IPS-11a (cell line): ENCODE data around the gene MPZL2.

Experiments used
- H3K4me3 ChIP-seq: one replicate; pipeline ENCODE4 v1.5.1; 2013; ENCODE audit warnings: low read depth, low read length, control low read depth

The MPZL2 gene

GRCh38 chr11:118283756-118284350 is 19.8 kb upstream of the MPZL2 start:
- H3K4me3 ChIP-seq, result no peak overlapping the region

- no peak overlapping the region for H3K4me3 ChIP-seq
These were observed 19.0 kb upstream of the MPZL2 start for GRCh38 chr11:118283037-118283636.

GRCh38 chr11:118282606-118283005 is 18.5 kb upstream of the MPZL2 start:
- no peak overlapping the region for H3K4me3 ChIP-seq

GRCh38 chr11:118281284-118281683 is 17.2 kb upstream of the MPZL2 start:
- no peak overlapping the region for H3K4me3 ChIP-seq

- no peak overlapping the region for H3K4me3 ChIP-seq
These were observed 13.2 kb upstream of the MPZL2 start for GRCh38 chr11:118277312-118277711.

GRCh38 chr11:118276422-118276821 is 12.3 kb upstream of the MPZL2 start:
- H3K4me3 ChIP-seq, result no peak overlapping the region

GRCh38 chr11:118275176-118275575 is 11.1 kb upstream of the MPZL2 start:
- no peak overlapping the region for H3K4me3 ChIP-seq

- no peak overlapping the region for H3K4me3 ChIP-seq
These were observed 10.1 kb upstream of the MPZL2 start for GRCh38 chr11:118274186-118274585.

- no peak overlapping the region for H3K4me3 ChIP-seq
These were observed 7.9 kb upstream of the MPZL2 start for GRCh38 chr11:118272001-118272400.

GRCh38 chr11:118267486-118267885 is 3.4 kb upstream of the MPZL2 start:
- H3K4me3 ChIP-seq, result no peak overlapping the region

GRCh38 chr11:118265954-118266353 is 1.9 kb upstream of the MPZL2 start:
- H3K4me3 ChIP-seq, result no peak overlapping the region

GRCh38 chr11:118264569-118265465 is 720 bp upstream of the MPZL2 start:
- no peak overlapping the region for H3K4me3 ChIP-seq

- no peak overlapping the region for H3K4me3 ChIP-seq
These were observed 985 bp downstream of the MPZL2 start for GRCh38 chr11:118263112-118263511.

- H3K4me3 ChIP-seq, result no peak overlapping the region
These were observed 3.7 kb downstream of the MPZL2 start for GRCh38 chr11:118260353-118260752.

GRCh38 chr11:118259138-118259537 is 5.0 kb downstream of the MPZL2 start:
- H3K4me3 ChIP-seq, result no peak overlapping the region

GRCh38 chr11:118258410-118258809 is 5.7 kb downstream of the MPZL2 start:
- no peak overlapping the region for H3K4me3 ChIP-seq

- peak overlapping the region; percentile 81 for H3K4me3 ChIP-seq
These were observed 11.4 kb downstream of the MPZL2 start for GRCh38 chr11:118252688-118253087.

GRCh38 chr11:118251858-118252652 is 12.0 kb downstream of the MPZL2 start, which contains the start of gene MPZL3:
TSS of gene MPZL3 (minus strand) at chr11:118252365. CDS start at chr11:118252294, 71 bp downstream.
- H3K4me3 ChIP-seq, result peak within 1 kb of the TSS; percentile 81

- no peak overlapping the region for H3K4me3 ChIP-seq
These were observed 17.1 kb downstream of the MPZL2 start for GRCh38 chr11:118247041-118247440.

GRCh38 chr11:118245936-118246562 is 18.0 kb downstream of the MPZL2 start:
- no peak overlapping the region for H3K4me3 ChIP-seq
